ENCODE data around the gene OR5A1. TPM values are rescaled to one million over a fixed set of nuclear protein-coding genes. Genes with fewer than 3 reads are reported as not detected.

OR5A1 gene
- total RNA-seq = not detected in 2 replicates
- not detected in 2 replicates for polyA plus RNA-seq

GRCh38 chr11:59436169-59436568 is at the start of gene OR5A1:
Gene OR5A1, plus strand, starts transcription at chr11:59436469. Its CDS starts 6,700 bp downstream, at chr11:59443169.
- Histone ChIP-seq H3K4me3 (no peak within 1 kb of the TSS), H3K4me1 (ENCODE audit: low read depth) (no peaks in the 10 kb centered on the region), H3K9me3 (ENCODE audit: low read depth) (no peaks in the 10 kb centered on the region), H3K36me3 (no peaks in the 10 kb centered on the region), H3K27me3 (no peaks in the 10 kb centered on the region), H3K27ac (no peak within 1 kb of the TSS)
- DNase-seq (ENCODE audit: low read depth in 1 of 2, low spot score in 1 of 2) = no peak
- no peak for TF ChIP-seq CTCF (IDR thresholded peaks at IDR 0.05; ENCODE audit: low read depth, low read length)

GRCh38 chr11:59394186-59394585 is 42.1 kb upstream of the OR5A1 start:
- no peak for DNase-seq (ENCODE audit: low read depth in 1 of 2, low spot score in 1 of 2)
- no peaks in the 10 kb centered on the region for H3K9me3 ChIP-seq (ENCODE audit: low read depth)
- H3K4me3 ChIP-seq = no peak overlapping the region
- no peak for TF ChIP-seq CTCF (IDR thresholded peaks at IDR 0.05; ENCODE audit: low read depth, low read length)
- H3K27ac ChIP-seq = no peak overlapping the region
- no peaks in the 10 kb centered on the region for H3K36me3 ChIP-seq
- H3K4me1 ChIP-seq (ENCODE audit: low read depth) = no peaks in the 10 kb centered on the region
- no peaks in the 10 kb centered on the region for H3K27me3 ChIP-seq

- no peaks in the 10 kb centered on the region for H3K9me3 ChIP-seq (ENCODE audit: low read depth)
- H3K27me3 ChIP-seq = no peaks in the 10 kb centered on the region
- no peak for TF ChIP-seq CTCF (IDR thresholded peaks at IDR 0.05; ENCODE audit: low read depth, low read length)
- no peak for DNase-seq (ENCODE audit: low read depth in 1 of 2, low spot score in 1 of 2)
- no peak overlapping the region for H3K27ac ChIP-seq
- H3K4me1 ChIP-seq (ENCODE audit: low read depth) = no peaks in the 10 kb centered on the region
- H3K4me3 ChIP-seq = no peak overlapping the region
- no peaks in the 10 kb centered on the region for H3K36me3 ChIP-seq
These were observed 35.6 kb upstream of the OR5A1 start for GRCh38 chr11:59400461-59401261.

- no peaks in the 10 kb centered on the region for H3K27me3 ChIP-seq
- H3K4me3 ChIP-seq = no peak overlapping the region
- no peak overlapping the region for H3K27ac ChIP-seq
- H3K36me3 ChIP-seq = no peaks in the 10 kb centered on the region
- no peak for DNase-seq (ENCODE audit: low read depth in 1 of 2, low spot score in 1 of 2)
- no peaks in the 10 kb centered on the region for H3K9me3 ChIP-seq (ENCODE audit: low read depth)
- TF ChIP-seq CTCF (IDR thresholded peaks at IDR 0.05; ENCODE audit: low read depth, low read length) = no peak
- H3K4me1 ChIP-seq (ENCODE audit: low read depth) = no peaks in the 10 kb centered on the region
These were observed 35.1 kb upstream of the OR5A1 start for GRCh38 chr11:59401262-59401552.

GRCh38 chr11:59403546-59403945 is 32.7 kb upstream of the OR5A1 start:
- no peak for DNase-seq (ENCODE audit: low read depth in 1 of 2, low spot score in 1 of 2)
- H3K27ac ChIP-seq = no peak overlapping the region
- no peaks in the 10 kb centered on the region for H3K9me3 ChIP-seq (ENCODE audit: low read depth)
- no peak overlapping the region for H3K4me3 ChIP-seq
- no peak for TF ChIP-seq CTCF (IDR thresholded peaks at IDR 0.05; ENCODE audit: low read depth, low read length)
- H3K4me1 ChIP-seq (ENCODE audit: low read depth) = no peaks in the 10 kb centered on the region
- no peaks in the 10 kb centered on the region for H3K36me3 ChIP-seq
- no peaks in the 10 kb centered on the region for H3K27me3 ChIP-seq
